ENCODE data around the gene SEC14L2.

The SEC14L2 gene

DNA sequence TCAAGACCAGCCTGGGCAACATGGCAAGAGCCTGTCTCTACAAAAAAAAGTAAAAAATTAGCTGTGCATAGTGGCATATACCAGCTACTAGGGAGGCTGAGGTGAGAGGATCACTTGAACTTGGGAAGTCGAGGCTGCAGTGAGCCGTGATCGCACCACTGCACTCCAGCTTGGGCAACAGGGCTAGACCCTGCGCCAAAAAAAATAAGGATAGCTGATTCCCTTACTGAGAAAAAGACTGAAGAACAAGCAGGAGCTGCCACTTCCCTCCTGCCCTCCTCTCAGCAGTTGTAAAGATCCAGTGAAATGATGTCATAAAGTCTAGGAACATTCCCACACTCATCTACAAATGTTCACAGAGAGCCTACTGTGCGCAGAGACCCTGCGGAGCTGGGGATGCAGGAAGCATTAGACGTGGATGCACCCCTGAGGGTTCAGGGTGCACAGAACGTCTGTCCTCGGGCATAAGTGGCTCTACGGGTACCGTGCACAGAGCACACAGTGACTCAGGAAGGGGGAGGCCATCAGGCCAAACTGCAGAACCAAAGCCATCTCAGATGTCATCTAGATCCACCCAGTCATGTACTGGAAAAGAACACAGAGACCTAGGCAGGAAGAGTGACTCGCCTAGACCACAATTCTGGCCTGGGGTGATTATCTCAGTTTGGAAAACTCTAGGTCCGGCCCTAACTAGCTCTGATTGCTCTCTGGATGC lies 11.7 kb downstream of the SEC14L2 start:
- Histone ChIP-seq H3K36me3 (ENCODE audit: control insufficient read depth in 2 of 2, insufficient read depth in 1 of 2, low read length in 2 of 2) (peaks cover 45 to 73% of the 10 kb centered on the region in 2 experiments), H3K9me3 (ENCODE audit: control insufficient read depth, insufficient read depth, low read depth, low read length) (no peaks in the 10 kb centered on the region), H3K27ac (ENCODE audit: extremely low read depth, low read depth, low read length) (no peak overlapping the region), H3K4me1 (ENCODE audit: control insufficient read depth, insufficient read depth, low read length) (no peaks in the 10 kb centered on the region), H3K4me3 (ENCODE audit: low read depth, low read length) (no peak overlapping the region)
- TF ChIP-seq INSM2 (tag by site-specific recombination; IDR thresholded peaks at IDR 0.05) (peak; percentile 56; the same call in 1 of the 2 replicates), HIC1 (tag by site-specific recombination; IDR thresholded peaks at IDR 0.05) (0 out of 2 replicates have a peak, but pooled peaks have one; percentile 14), RBAK (tag by site-specific recombination; IDR thresholded peaks at IDR 0.05) (no peak), ZNF16 (tag by site-specific recombination; IDR thresholded peaks at IDR 0.05; ENCODE audit: low read depth) (no peak), PRDM10 (tag by site-specific recombination; IDR thresholded peaks at IDR 0.05) (peak; percentile 72), ZBTB17 (tag by site-specific recombination; IDR thresholded peaks at IDR 0.05) (peak; percentile 48), ZNF324 (tag by site-specific recombination; IDR thresholded peaks at IDR 0.05) (no peak), ZNF843 (tag by site-specific recombination; IDR thresholded peaks at IDR 0.05) (no peak), ZNF600 (tag by site-specific recombination; IDR thresholded peaks at IDR 0.05) (peak; percentile 82), ZNF24 (tag by site-specific recombination; IDR thresholded peaks at IDR 0.05) (no peak), ZNF626 (tag by site-specific recombination; IDR thresholded peaks at IDR 0.05) (no peak), ZNF184 (tag by site-specific recombination; IDR thresholded peaks at IDR 0.05) (no peak), PATZ1 (tag by site-specific recombination; IDR thresholded peaks at IDR 0.05) (no peak), ZNF548 (tag by site-specific recombination; IDR thresholded peaks at IDR 0.05) (no peak), GLI2 (tag by site-specific recombination; IDR thresholded peaks at IDR 0.05; ENCODE audit: borderline replicate concordance, low read depth) (no peak), ZNF629 (tag by site-specific recombination; IDR thresholded peaks at IDR 0.05) (peak; percentile 65), ZNF140 (tag by site-specific recombination; IDR thresholded peaks at IDR 0.05) (no peak), ZNF394 (tag by site-specific recombination; IDR thresholded peaks at IDR 0.05; ENCODE audit: borderline replicate concordance) (no peak)
- TF ChIP-seq, protein P1, sequence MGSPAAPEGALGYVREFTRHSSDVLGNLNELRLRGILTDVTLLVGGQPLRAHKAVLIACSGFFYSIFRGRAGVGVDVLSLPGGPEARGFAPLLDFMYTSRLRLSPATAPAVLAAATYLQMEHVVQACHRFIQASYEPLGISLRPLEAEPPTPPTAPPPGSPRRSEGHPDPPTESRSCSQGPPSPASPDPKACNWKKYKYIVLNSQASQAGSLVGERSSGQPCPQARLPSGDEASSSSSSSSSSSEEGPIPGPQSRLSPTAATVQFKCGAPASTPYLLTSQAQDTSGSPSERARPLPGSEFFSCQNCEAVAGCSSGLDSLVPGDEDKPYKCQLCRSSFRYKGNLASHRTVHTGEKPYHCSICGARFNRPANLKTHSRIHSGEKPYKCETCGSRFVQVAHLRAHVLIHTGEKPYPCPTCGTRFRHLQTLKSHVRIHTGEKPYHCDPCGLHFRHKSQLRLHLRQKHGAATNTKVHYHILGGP (tag by site-specific recombination; IDR thresholded peaks at IDR 0.05): no peak
- TF ChIP-seq, protein P2, sequence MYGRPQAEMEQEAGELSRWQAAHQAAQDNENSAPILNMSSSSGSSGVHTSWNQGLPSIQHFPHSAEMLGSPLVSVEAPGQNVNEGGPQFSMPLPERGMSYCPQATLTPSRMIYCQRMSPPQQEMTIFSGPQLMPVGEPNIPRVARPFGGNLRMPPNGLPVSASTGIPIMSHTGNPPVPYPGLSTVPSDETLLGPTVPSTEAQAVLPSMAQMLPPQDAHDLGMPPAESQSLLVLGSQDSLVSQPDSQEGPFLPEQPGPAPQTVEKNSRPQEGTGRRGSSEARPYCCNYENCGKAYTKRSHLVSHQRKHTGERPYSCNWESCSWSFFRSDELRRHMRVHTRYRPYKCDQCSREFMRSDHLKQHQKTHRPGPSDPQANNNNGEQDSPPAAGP (tag by site-specific recombination; IDR thresholded peaks at IDR 0.05): peak; percentile 56; the same call in 1 of the 2 replicates
- CTCF ChIA-PET: interaction anchor here (0.6 to 1.6 kb wide), 4 partner anchors 9 to 300 kb away, joined by 3 to 5 read pairs (median 4); no protein-coding TSS in a partner anchor
- POLR2A ChIA-PET: interaction anchor here (1.0 to 8.3 kb wide), 3 partner anchors 9 to 14 kb away, joined by 3 to 78 read pairs (median 3); partner anchors contain the start of gene SEC14L2

Data from HEK293 (cell line).